ENCODE results near the gene SLC24A4.

The SLC24A4 gene

DNA sequence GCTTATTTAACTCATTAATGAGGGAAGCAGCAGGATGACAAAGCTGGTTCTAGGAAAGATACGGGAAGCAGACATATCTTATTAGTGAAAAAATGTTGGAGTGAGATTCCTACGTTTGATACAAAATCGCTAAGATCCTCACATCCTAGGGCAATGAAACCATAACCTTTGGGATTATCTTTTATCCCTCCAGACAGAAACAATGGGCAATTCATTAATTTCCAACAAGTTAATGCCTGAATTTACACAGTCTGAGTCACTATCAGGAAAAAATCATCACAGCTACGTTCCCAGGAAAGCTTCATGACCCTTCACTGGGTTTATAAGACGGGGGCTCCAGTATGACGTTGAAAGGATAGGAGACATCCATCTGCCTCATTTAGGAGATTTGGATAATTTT lies 45.0 kb downstream of the SLC24A4 start:
- DNase-seq (ENCODE audit: low read depth in 3 of 3), result no peak

- DNase-seq (ENCODE audit: low read depth in 3 of 3), result no peak
Measured at GRCh38 chr14:92369097-92369496, 46.1 kb downstream of the SLC24A4 start.

DNA sequence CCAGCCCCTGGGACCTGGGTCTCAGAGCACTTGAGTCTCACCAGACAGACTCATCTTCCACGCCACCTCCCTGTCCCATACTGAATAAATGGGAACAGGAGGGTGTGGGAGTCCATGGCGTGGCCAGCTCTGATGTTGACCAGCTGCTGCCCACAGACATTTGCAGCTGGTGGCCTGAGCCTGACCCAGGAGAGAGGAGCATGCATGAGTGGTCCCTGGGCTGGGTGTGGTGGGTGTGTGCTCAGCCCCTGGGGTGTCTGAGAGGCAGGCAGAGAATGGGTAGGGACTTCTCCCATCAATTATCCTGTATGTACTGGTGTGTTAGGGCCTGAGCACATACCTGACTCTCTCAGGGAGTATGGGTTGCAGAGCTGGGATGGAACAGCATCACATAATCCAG lies 49.3 kb downstream of the SLC24A4 start:
- no peak for DNase-seq (ENCODE audit: low read depth in 3 of 3)

GRCh38 chr14:92373336-92373735 lies 50.4 kb downstream of the SLC24A4 start:
- no peak for DNase-seq (ENCODE audit: low read depth in 3 of 3)

DNA sequence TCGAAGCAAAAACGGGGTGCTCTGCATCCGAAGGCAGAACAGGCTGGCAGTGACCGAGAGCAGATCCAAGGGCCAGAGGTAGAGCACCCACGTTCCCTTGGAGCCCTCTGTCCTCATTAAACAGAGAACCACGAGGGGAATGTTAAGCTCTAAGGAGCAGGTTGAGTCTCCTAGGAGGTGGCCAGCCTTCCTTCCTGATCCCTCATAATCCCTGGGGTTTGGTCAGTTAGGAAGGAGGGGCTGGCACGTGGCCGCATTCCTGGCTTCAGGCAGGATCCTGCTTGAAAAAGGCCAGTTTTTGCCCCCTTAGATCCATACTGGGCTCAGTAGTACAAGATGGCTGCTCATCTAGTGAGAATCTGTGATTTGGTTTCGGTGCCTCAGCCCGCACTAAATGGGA lies 57.2 kb downstream of the SLC24A4 start:
- DNase-seq (ENCODE audit: low read depth in 3 of 3), result no peak

- DNase-seq (ENCODE audit: low read depth in 3 of 3), result no peak
Measured at GRCh38 chr14:92380582-92380981, 57.6 kb downstream of the SLC24A4 start.

DNA sequence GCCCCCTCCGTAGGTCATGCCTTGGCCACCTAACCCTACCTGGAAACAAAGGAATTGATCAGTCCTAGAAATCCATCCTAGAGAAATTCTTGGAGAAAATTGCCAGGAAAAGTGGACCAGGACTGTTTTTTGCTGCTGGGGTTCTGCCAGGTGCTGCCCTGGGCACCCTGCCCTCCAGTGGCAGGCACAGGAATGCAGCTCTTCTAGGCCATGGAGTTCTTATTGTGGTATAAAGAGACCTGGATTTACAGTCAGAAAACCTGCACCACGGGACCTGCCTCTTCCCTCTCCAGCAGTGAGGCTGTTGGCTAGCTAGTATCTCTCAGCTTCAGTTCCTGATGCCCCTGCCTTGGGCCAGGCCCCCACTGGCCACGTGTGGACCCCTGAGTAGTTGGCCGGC lies 59.7 kb downstream of the SLC24A4 start:
- DNase-seq (ENCODE audit: low read depth in 3 of 3), result no peak

GRCh38 chr14:92383805-92384204 lies 60.8 kb downstream of the SLC24A4 start:
- DNase-seq (ENCODE audit: low read depth in 3 of 3), result no peak

DNA sequence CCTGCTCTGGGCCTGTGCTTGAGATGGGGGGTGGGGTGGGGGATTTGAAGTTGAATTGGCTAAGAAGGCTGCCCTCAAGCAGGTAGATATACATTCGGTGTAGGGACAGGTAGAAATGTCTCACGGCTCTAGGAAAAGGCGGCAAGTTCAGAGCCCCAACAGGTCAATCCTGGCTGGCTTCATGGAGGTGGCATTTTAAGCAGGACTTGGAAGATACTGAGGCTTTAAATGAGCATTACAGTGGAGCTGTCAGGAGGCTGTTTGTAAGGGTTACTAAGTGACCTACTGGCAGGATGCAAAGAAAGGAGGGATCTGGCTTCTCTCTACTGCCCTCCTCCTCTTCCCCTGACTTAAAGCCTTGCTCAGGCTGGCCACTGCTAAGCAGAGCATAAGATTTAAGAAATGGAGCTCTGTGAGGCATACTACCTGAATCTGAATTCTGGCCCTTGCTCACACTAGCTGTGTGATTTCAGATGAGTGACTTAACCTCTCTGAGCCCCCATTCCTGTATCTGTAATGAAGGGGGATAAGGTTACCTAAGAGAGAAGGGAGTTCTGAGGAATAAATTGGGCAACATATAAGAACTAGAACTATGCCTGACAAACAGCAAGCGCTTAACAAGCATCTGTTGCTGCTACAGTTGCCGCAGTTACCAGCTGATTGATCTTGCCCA lies 61.6 kb downstream of the SLC24A4 start:
- no peak for DNase-seq (ENCODE audit: low read depth in 3 of 3)

GRCh38 chr14:92385561-92385960 lies 62.6 kb downstream of the SLC24A4 start:
- DNase-seq (ENCODE audit: low read depth in 3 of 3), result no peak

- no peak for DNase-seq (ENCODE audit: low read depth in 3 of 3)
Measured at GRCh38 chr14:92386165-92386564, 63.2 kb downstream of the SLC24A4 start.

DNA sequence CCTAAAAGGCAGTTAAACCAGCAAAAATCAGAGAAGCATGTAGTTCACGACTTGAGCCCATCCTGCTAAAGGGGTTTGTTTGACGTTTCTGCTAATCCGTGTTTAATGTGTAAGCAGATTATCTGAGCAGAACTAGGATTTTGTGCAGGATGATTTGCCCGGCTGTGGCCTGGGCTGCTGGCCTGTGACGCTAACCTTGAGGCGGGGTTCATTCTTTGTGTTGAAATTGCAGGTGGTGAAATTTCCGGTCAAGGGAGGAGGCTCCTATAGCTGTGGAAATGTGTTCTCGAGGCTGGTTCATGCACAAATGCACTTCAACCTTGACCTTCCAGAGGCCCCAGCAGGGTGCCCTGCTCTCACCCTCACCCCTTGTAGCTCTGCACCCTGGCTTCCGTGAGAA lies 63.7 kb downstream of the SLC24A4 start:
- no peak for DNase-seq (ENCODE audit: low read depth in 3 of 3)

DNA sequence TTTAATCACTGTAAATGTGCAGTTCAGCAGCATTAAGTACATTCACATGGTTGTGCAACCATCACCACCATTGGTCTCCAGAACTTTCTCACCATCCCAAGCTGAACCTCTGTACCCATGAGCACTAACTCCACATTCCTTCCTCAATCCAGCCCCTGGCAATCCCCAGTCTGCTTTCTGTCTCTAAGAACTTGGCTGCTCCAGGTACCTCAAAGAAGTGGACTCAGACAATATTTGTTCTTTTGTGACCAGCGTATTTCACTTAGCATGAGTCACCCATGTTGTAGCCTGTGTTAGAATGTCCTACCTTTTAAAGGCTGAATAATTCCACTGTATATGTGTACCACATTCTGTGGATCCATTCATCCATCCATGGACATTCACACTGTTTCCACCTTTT lies 64.6 kb downstream of the SLC24A4 start:
- DNase-seq (ENCODE audit: low read depth in 3 of 3), result no peak

DNA sequence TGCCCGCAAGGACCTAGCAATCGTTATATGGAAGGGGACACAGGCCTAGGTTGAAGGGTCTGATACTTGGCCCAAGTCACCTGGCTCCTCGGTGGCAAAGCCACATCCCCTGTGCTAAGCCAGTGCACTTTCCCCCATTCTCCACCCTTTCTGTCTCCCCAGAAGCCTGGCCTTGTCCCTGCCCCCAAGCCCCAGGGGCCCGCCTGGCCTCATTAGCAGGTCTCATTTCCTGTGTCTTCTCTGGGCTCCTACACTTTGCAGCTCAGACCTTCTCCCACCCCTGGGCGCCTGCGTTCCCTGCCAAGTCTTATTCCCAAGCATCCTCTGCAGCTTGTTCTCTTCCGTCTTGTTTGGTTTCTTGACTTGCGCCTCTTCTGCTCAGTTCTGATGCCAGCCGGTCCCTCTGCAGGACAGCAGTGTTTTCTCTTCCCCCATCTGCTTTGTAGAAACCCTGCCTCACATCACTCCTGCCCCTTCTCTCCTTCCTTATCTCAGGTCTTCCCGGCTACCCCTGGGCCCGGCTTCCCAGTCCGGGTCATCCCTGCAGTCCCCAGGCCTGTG lies 66.7 kb downstream of the SLC24A4 start:
- no peak for DNase-seq (ENCODE audit: low read depth in 3 of 3)

GRCh38 chr14:92391726-92392125 lies 68.8 kb downstream of the SLC24A4 start:
- no peak for DNase-seq (ENCODE audit: low read depth in 3 of 3)

- DNase-seq (ENCODE audit: low read depth in 3 of 3), result no peak
Measured at GRCh38 chr14:92392711-92393110, 69.7 kb downstream of the SLC24A4 start.

GRCh38 chr14:92397150-92397952 lies 74.4 kb downstream of the SLC24A4 start:
- no peak for DNase-seq (ENCODE audit: low read depth in 3 of 3)

DNA sequence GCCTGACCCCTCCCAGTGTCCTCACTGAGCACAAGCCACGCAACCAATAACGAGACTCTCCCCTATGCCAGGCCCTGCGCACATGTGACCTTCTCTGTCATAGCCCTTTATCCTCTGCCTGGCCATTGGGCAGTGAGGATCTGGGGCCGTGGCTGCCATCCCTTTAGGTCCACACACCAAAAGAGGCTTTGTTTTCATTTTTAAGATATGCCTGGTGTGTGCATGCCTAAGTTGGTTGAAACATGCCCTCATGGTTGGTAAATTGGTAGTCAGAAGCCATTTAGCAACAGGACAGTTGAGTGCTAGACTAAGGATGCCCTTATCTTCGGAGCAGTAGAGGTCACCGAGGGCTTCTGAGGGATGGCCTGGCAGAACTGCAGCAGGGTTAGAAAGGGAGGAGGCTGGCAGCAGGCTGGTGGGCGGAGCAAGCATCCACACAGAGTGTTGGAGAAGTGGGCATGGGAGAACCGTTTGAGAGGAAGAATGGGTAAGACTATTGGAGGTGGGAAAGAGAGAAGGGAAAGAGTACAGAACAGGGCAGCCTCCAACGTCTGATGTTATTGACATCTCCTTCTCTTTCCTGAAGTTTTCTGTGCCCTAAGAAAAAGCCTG lies 75.1 kb downstream of the SLC24A4 start:
- no peak for DNase-seq (ENCODE audit: low read depth in 3 of 3)

GRCh38 chr14:92398888-92399636 lies 76.1 kb downstream of the SLC24A4 start:
- DNase-seq (ENCODE audit: low read depth in 3 of 3), result no peak

DNA sequence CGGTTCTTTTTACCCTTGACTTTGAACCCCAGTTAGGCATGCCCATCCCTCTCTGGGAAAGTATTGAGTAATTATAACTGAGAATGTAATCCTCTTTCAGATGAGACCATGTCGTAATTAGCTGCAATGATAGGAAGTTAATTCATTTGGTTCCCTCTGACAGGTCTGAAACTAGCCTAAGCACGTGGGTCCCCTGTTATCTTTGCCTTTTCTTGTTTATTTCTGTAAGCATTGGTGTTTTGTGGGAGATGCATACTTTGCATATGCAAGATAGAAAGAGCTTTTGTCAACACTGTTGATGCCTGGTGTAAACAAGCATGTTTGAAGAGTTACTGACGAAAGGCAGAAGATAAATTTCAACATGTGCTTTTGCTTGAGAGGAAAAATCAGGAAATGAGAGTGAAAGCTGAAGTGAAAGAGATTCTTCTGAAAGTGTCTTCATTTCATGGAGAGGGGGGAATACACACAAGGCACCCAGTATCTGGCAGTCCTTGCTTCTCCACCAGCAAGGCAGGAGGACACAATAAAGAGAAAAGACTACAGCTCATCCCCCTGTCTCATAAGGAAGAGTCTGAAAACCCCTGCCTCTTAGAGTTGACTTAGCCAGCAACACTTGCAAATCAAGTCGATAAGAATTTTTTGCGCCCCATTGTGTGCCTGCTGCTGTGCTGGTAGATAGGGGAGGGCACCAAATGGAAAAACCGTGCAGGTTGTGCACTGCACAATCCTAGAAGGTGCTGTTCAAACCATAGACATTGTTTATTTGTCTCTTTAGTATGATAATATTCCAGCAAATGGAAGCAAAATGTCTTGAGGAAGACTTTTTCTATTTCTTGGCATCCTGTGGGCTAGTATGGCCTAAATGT lies 77.8 kb downstream of the SLC24A4 start:
- DNase-seq (ENCODE audit: low read depth in 3 of 3), result no peak

GRCh38 chr14:92401561-92401960 lies 78.6 kb downstream of the SLC24A4 start:
- DNase-seq (ENCODE audit: low read depth in 3 of 3), result no peak

All from stimulated activated CD4-positive, alpha-beta T cell treated with anti-CD3 and anti-CD28 coated beads, TNF-alpha, amount 100 ng/mL, for 4 hours (primary cell).